ENCODE measurements around the gene SH2D3A.

SH2D3A gene

DNA sequence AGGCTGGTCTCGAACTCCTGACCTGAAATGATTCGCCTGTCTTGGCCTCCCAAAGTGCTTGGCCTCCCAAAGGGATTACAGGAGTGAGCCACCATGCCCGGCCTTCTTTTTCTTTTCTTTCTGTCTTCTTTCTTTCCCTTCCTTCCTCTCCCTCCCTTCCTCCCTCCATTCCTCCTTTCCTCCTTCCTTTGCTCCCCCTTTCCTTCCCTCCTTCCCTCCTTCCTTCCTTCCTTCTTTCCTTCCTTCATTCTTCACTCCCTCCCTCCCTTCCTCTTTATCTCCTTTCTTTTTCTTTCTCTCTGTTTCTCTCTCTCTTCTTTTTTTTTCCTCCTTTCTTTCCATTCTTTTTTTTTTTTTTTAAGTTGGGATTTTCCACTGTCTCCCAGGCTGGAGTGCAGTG lies 58.9 kb downstream of the SH2D3A start:
- DNase-seq (ENCODE audit: low spot score), result no peak

DNA sequence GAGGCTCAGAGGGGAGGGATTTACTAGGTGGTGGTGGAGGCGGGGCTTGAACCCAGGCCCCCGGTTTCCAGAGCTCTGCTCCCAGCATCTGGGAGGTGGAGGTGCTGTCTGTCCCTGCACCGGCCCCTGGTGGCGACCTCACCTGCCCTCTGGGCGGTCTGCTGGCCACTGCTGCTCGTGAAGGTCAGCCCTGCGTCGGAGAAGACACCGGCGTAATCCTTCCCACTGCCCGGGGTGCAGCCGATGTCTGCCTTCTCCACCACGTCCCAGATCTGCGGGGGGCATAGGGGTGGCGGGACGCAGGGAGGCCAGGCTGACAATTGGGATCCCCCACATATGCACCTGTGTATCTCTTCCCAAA lies 59.6 kb downstream of the SH2D3A start:
- DNase-seq (ENCODE audit: low spot score), result no peak

DNA sequence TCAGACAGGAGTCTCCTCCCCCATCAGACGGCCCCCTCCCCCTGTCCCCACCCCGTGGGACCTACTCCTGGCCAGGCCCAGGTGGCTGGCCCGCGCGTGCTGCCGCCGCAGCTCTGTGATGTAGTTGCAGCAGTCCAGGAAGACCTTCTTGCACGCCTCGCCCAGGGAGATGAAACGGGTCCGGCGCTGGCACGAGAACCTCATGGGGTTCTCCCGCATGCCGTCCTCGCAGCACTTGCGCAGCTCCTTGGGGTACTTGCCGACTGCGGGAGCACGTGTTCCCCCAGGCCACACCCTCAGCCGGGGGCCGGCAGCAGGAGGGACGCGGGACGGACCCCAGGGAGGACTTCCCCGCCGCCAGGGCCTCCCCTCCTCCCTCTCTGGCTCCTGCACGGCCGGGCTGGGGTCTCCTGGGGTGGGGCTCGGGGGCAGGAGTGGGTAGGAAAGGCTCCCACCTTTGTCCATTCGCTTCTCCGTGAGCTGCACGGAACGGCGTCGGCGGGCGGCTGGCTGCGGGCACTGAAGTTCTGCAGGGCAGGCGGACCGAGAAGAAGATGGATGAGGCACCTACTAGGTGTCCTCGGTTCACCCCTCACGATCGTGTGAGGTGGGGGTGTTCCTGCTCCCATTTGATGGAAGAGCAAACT lies 60.1 kb downstream of the SH2D3A start:
- no peak for DNase-seq (ENCODE audit: low spot score)

DNA sequence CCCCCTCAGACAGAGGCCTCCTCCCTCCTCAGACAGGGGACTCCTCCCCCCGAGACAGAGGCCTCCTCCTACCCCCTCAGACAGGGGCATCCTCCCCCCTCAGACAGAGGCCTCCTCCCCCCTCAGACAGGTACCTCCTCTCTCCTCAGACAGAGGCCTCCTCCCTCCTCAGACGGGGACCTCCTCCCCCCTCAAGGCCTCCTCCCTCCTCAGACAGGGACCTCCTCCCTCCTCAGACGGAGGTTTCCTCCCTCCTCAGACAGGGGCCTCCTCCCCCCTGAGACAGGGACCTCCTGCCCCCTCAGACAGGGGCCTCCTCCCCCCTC lies 60.6 kb downstream of the SH2D3A start:
- DNase-seq (ENCODE audit: low spot score), result no peak

DNA sequence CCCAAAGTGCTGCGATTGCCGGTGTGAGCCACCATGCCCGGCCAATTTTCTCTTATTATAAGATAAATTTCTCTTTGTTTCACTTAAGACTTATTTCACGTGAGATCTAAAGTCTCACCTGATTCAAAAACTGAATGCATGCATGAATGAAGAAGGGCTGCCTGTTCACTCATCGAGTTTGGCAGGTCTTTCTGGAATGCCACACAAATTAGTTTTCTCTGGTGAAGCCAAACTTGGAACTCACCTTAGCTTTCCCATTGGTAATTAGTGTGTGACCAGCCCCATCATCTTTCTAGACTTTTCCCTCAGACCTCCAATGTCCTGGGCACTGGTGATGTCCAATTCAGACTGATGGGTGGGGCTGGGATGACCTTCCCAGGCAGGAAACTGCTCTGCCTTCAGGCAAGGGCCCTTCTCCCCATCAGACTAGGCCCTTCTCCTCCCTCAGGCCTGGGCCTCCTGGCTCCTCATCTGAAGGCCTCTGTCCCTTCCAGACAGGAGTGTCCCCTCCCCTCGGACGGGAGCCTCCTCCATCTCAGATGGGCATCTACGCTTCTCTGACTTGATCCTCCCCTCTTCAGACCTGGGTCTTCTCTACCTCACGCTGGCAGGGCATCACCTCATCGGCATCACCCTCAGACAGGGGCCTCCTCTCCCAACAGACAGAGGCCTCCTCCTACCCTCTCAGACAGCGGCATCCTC lies 61.2 kb downstream of the SH2D3A start:
- DNase-seq (ENCODE audit: low spot score), result no peak
